Naive thymus-derived CD4-positive, alpha-beta T cell (primary cell): Measurements from ENCODE around the gene ST8SIA5. TPM values are rescaled to one million over a fixed set of nuclear protein-coding genes. Genes with fewer than 3 reads are reported as not detected.
A peak's percentile ranks its signal among the peaks of the same experiment; 100 is the strongest.

Experiments
- ATAC-seq: fragments of 150-1000 bp; cut with Tn5 transposase; 2 replicates; pipeline ENCODE4 v1.10.0; 2021; ENCODE audit warnings: mild to moderate bottlenecking, moderate library complexity
- CTCF ChIA-PET: fragments of 350-600 bp; sonication (Branson Sonifier 250); formaldehyde crosslinking; loops from one replicate; lab custom pipeline; 2021; ENCODE audit warnings: antibody characterized with exemption; lab: Charles Lee
- POLR2A ChIA-PET: fragments of 350-600 bp; sonication (Branson Sonifier 250); formaldehyde crosslinking; loops from one replicate; lab custom pipeline; 2021; ENCODE audit warnings: antibody characterized with exemption, inconsistent platforms; lab: Charles Lee
- DNase-seq, 9 donors: peaks; one replicate each; pipeline versions ENCODE4 v3.0.0 to v3.0.0-alpha.2; 2020 to 2022; ENCODE audit warnings: mixed read lengths in 1 of 9
- H3K27ac ChIP-seq: one replicate; pipeline ENCODE4 v1.7.0; 2013; ENCODE audit warnings: mild to moderate bottlenecking, low read depth, low read length, moderate library complexity
- H3K27me3 ChIP-seq, 2 donors: one replicate each; pipeline ENCODE4 v1.7.0; 2013; ENCODE audit warnings: low read length in 2 of 2, mild to moderate bottlenecking in 2 of 2, moderate library complexity in 2 of 2; ENCODE audit not compliant: control insufficient read depth in 2 of 2, insufficient read depth in 2 of 2
- H3K36me3 ChIP-seq, 3 experiments: 1 replicate in 2 of 3; 2 replicates in 1 of 3; pipeline ENCODE4 v1.7.0; 2013; ENCODE audit warnings: low read length in 3 of 3, mild to moderate bottlenecking in 3 of 3, moderate library complexity in 1 of 3; ENCODE audit not compliant: insufficient read depth in 3 of 3, control insufficient read depth in 2 of 3
- H3K4me1 ChIP-seq, 2 donors: one replicate each; pipeline ENCODE4 v1.7.0; 2013; ENCODE audit warnings: low read length in 2 of 2, mild to moderate bottlenecking in 2 of 2, moderate library complexity in 1 of 2; ENCODE audit not compliant: control insufficient read depth in 2 of 2, insufficient read depth in 2 of 2
- H3K4me3 ChIP-seq: 2 replicates; pipeline ENCODE4 v1.7.0; 2013; ENCODE audit warnings: mild to moderate bottlenecking, low read length
- H3K9me3 ChIP-seq, 3 experiments: 1 replicate in 2 of 3; 2 replicates in 1 of 3; pipeline ENCODE4 v1.7.0; 2013; ENCODE audit warnings: low read length in 3 of 3; ENCODE audit not compliant: control insufficient read depth in 2 of 3
- H3K27ac Mint-ChIP-seq, 9 donors: one replicate each; pipeline ENCODE4 v1.8.0; 2020 to 2022; ENCODE audit warnings: mixed read lengths in 9 of 9, mild to moderate bottlenecking in 8 of 9, moderate library complexity in 5 of 9, inconsistent platforms in 2 of 9
- H3K27me3 Mint-ChIP-seq, 5 donors: one replicate each; pipeline ENCODE4 v1.8.0; 2021 to 2022; ENCODE audit warnings: mixed read lengths in 5 of 5, mild to moderate bottlenecking in 1 of 5
- H3K36me3 Mint-ChIP-seq, 5 donors: one replicate each; pipeline ENCODE4 v1.8.0; 2020 to 2022; ENCODE audit warnings: mixed read lengths in 5 of 5, mild to moderate bottlenecking in 3 of 5, inconsistent platforms in 1 of 5
- H3K4me1 Mint-ChIP-seq, 7 donors: one replicate each; pipeline ENCODE4 v1.8.0; 2020 to 2022; ENCODE audit warnings: mixed read lengths in 7 of 7, mild to moderate bottlenecking in 3 of 7, inconsistent platforms in 1 of 7
- H3K4me3 Mint-ChIP-seq, 10 donors: one replicate each; pipeline ENCODE4 v1.8.0; 2020 to 2022; ENCODE audit warnings: mild to moderate bottlenecking in 10 of 10, mixed read lengths in 10 of 10, moderate library complexity in 6 of 10, inconsistent platforms in 2 of 10
- H3K9me3 Mint-ChIP-seq, 11 donors: one replicate each; pipeline ENCODE4 v1.8.0; 2020 to 2022; ENCODE audit warnings: mixed read lengths in 11 of 11, mild to moderate bottlenecking in 4 of 11, inconsistent platforms in 1 of 11, moderate library complexity in 1 of 11
- intact Hi-C, 2 donors: fragments of 100-400 bp; cut with micrococcal nuclease; formaldehyde crosslinking; loops; one replicate each; pipeline ENCODE4 v1.15.1; 2023
- polyA plus RNA-seq, 2 donors: library from polyadenylated mRNA; unstranded; fragments of 300-500 nt; fragmentation: Illumina TruSeq; gene quantifications; one replicate each; pipeline ENCODE4 v1.2.3, GENCODE V29; 2021
- total RNA-seq, 6 experiments: library from RNA in 5 of 6; stranded (reverse) in 5 of 6; gene quantifications; 1 replicate in 5 of 6; 2 replicates in 1 of 6; pipeline ENCODE4 v1.2.3 and lab custom pipeline; 2021 to 2026

The ST8SIA5 gene
- total and polyA plus RNA-seq, 7 experiments from 2014 or later = 0.02 to 0.11 TPM; not detected in 5

DNA sequence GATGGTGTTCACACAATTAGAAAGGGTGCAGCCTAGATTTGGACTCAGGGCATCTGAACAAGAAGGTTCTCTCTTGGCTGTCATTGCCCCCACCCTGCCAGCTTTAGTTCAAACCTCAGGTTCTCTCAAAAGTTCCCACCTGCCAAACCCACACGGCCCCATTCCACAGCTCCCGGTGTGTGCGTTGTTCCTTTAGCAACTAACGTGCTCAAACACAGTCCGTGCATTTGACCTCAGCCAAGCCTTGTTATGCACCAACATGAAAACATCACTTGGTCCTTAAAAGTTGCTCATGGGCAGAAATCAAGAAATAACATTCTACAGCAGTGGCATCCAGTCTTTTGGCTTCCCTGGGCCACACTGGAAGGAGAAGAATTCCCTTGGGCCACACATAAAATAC, 131.8 kb downstream of the ST8SIA5 start:
- Histone ChIP-seq H3K27me3 (no peaks in the 10 kb centered on the region), H3K9me3 (no peaks in the 10 kb centered on the region), H3K4me1 (peaks cover 26 to 29% of the 10 kb centered on the region in 2 donors), H3K4me3 (no peak overlapping the region), H3K36me3 (no peaks in the 10 kb centered on the region), H3K27ac (no peak overlapping the region)
- peaks cover 0 to 3% (median 0%) of the 10 kb centered on the region in 5 donors for H3K36me3 Mint-ChIP-seq
- POLR2A ChIA-PET = no interaction called here
- H3K9me3 Mint-ChIP-seq = peaks cover 0 to 2% (median 0%) of the 10 kb centered on the region in 11 donors
- CTCF ChIA-PET = interaction anchor here (0.7 kb wide), 1 partner anchor 889 kb away, joined by 4 read pairs; no protein-coding TSS in a partner anchor
- H3K4me1 Mint-ChIP-seq = peaks cover 23 to 58% (median 48%) of the 10 kb centered on the region in 7 donors
- peaks cover 0 to 3% (median 0%) of the 10 kb centered on the region in 5 donors for H3K27me3 Mint-ChIP-seq
- DNase-seq (no peak), ATAC-seq (no peak)
- peak overlapping the region in 6 of 9 donors; percentile 14 to 89 (median 84) for H3K27ac Mint-ChIP-seq
- H3K4me3 Mint-ChIP-seq = peak overlapping the region in 3 of 10 donors; percentile 18 to 71 (median 71)
- intact Hi-C loops = no loop called here

DNA sequence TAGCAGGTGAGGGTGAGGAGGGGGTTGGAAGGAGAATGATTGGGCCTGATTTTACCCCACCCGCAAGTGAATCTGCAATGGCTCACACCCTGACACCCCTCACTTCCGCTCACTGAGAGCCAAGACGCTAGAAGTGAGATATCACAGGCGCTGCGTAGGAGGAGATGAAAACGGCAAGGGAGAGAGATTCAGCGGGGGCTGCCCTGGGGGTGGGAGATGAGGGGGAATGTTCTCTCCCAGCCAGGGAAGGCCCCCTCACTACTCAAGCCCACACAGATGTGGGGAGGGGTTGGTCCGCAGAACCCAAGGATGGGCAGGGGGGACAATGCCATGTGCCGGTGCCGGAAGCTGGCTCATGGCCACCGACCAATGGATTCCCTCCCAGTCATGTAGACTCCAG, 132.7 kb downstream of the ST8SIA5 start:
- DNase-seq (peak in 4 of 9 donors; percentile 5 to 16 (median 10)), ATAC-seq (no peak)
- Histone ChIP-seq H3K27ac (peak overlapping the region; percentile 11), H3K4me1 (peaks cover 26 to 29% of the 10 kb centered on the region in 2 donors), H3K4me3 (peak overlapping the region; percentile 31), H3K9me3 (no peaks in the 10 kb centered on the region), H3K27me3 (no peaks in the 10 kb centered on the region), H3K36me3 (no peaks in the 10 kb centered on the region)
- Mint-ChIP-seq H3K4me1 (peaks cover 21 to 51% (median 47%) of the 10 kb centered on the region in 7 donors), H3K9me3 (no peaks in the 10 kb centered on the region), H3K36me3 (peaks cover 0 to 3% (median 0%) of the 10 kb centered on the region in 5 donors), H3K27ac (peak overlapping the region in 8 of 9 donors; percentile 14 to 90 (median 83)), H3K4me3 (peak overlapping the region in 9 of 10 donors; percentile 37 to 72 (median 66)), H3K27me3 (peaks cover 0 to 3% (median 0%) of the 10 kb centered on the region in 5 donors)
- POLR2A ChIA-PET = no interaction called here
- CTCF ChIA-PET = interaction anchor here (1.2 to 1.6 kb wide), 2 partner anchors 68 to 472 kb away, joined by 3 read pairs; no protein-coding TSS in a partner anchor
- intact Hi-C loops = loop anchor here in 1 of 2 donors (5.0 kb wide), 1 partner anchor 937 kb away; no protein-coding TSS in a partner anchor

GRCh38 chr18:46623541-46623940, 133.3 kb downstream of the ST8SIA5 start:
- H3K27ac Mint-ChIP-seq = peak overlapping the region; percentile 14 to 90 (median 83)
- intact Hi-C loops = loop anchor here (1.0 to 5.0 kb wide), 5 partner anchors 449 to 936 kb away; a partner anchor contains a TSS
- no peaks in the 10 kb centered on the region for H3K9me3 ChIP-seq
- peak; percentile 51 for ATAC-seq
- POLR2A ChIA-PET = interaction anchor here (1.2 kb wide), 1 partner anchor 373 kb away, joined by 3 read pairs; no protein-coding TSS in a partner anchor
- peak overlapping the region; percentile 37 to 72 (median 62) for H3K4me3 Mint-ChIP-seq
- H3K4me1 Mint-ChIP-seq = peaks cover 21 to 51% (median 47%) of the 10 kb centered on the region in 7 donors
- peaks cover 0 to 3% (median 0%) of the 10 kb centered on the region in 5 donors for H3K27me3 Mint-ChIP-seq
- H3K4me1 ChIP-seq = peaks cover 26 to 29% of the 10 kb centered on the region in 2 donors
- H3K36me3 ChIP-seq = no peaks in the 10 kb centered on the region
- H3K9me3 Mint-ChIP-seq = no peaks in the 10 kb centered on the region
- H3K27ac ChIP-seq = peak overlapping the region; percentile 11
- CTCF ChIA-PET = interaction anchor here (0.8 to 1.6 kb wide), 3 partner anchors 33 to 471 kb away, joined by 3 read pairs; partner anchors contain the start of gene LOXHD1
- no peaks in the 10 kb centered on the region for H3K27me3 ChIP-seq
- peak in 8 of 9 donors; percentile 1 to 31 (median 22) for DNase-seq
- H3K36me3 Mint-ChIP-seq = peaks cover 0 to 3% (median 0%) of the 10 kb centered on the region in 5 donors
- H3K4me3 ChIP-seq = peak overlapping the region; percentile 31

GRCh38 chr18:46622999-46623398, 133.9 kb downstream of the ST8SIA5 start:
- no peaks in the 10 kb centered on the region for H3K9me3 ChIP-seq
- POLR2A ChIA-PET = interaction anchor here (1.2 kb wide), 1 partner anchor 373 kb away, joined by 3 read pairs; no protein-coding TSS in a partner anchor
- no peak for DNase-seq
- H3K4me3 Mint-ChIP-seq = peak overlapping the region in 9 of 10 donors; percentile 44 to 72 (median 58)
- peaks cover 21 to 51% (median 47%) of the 10 kb centered on the region in 7 donors for H3K4me1 Mint-ChIP-seq
- H3K27ac Mint-ChIP-seq = peak overlapping the region; percentile 14 to 87 (median 78)
- no peaks in the 10 kb centered on the region for H3K9me3 Mint-ChIP-seq
- H3K4me1 ChIP-seq = peaks cover 26 to 29% of the 10 kb centered on the region in 2 donors
- peak overlapping the region; percentile 31 for H3K4me3 ChIP-seq
- intact Hi-C loops = loop anchor here (1.0 to 5.0 kb wide), 5 partner anchors 449 to 936 kb away; a partner anchor contains a TSS
- peaks cover 0 to 3% (median 0%) of the 10 kb centered on the region in 5 donors for H3K36me3 Mint-ChIP-seq
- H3K27me3 Mint-ChIP-seq = peaks cover 0 to 3% (median 0%) of the 10 kb centered on the region in 5 donors
- H3K36me3 ChIP-seq = no peaks in the 10 kb centered on the region
- H3K27ac ChIP-seq = no peak overlapping the region
- no peaks in the 10 kb centered on the region for H3K27me3 ChIP-seq
- no peak for ATAC-seq
- CTCF ChIA-PET = interaction anchor here (0.7 to 1.6 kb wide), 4 partner anchors 34 to 1004 kb away, joined by 3 read pairs; partner anchors contain the start of gene LOXHD1

DNA sequence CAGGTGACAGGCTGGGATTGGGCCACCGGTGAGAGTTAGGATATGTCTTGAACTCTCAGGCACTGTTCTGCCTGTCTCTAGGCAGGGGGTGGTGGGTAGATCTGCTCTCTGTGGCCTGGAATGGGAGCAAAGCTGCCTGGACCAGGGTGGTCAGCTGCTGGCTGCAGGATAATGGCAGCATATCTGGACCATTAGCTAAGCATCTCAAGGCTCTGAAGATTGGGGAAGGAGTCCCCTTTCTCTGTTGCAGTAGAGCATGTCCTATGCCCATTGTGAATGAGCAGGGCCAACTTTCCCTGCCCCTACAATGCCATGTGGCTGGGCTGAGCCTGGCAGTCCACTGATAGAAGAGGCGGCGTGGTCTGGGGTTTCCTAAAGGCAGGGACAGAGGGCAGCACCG, 134.4 kb downstream of the ST8SIA5 start:
- Mint-ChIP-seq H3K27me3 (peaks cover 0 to 3% (median 0%) of the 10 kb centered on the region in 5 donors), H3K4me1 (peaks cover 21 to 51% (median 47%) of the 10 kb centered on the region in 7 donors), H3K4me3 (peak overlapping the region in 3 of 10 donors; percentile 48 to 71 (median 71)), H3K9me3 (peaks cover 0 to 1% (median 0%) of the 10 kb centered on the region in 11 donors), H3K36me3 (peaks cover 0 to 3% (median 0%) of the 10 kb centered on the region in 5 donors), H3K27ac (peak overlapping the region in 5 of 9 donors; percentile 47 to 87 (median 83))
- Histone ChIP-seq H3K36me3 (no peaks in the 10 kb centered on the region), H3K27ac (no peak overlapping the region), H3K4me3 (no peak overlapping the region), H3K27me3 (no peaks in the 10 kb centered on the region), H3K4me1 (peaks cover 26 to 29% of the 10 kb centered on the region in 2 donors), H3K9me3 (no peaks in the 10 kb centered on the region)
- no peak for ATAC-seq
- POLR2A ChIA-PET = interaction anchor here (1.2 kb wide), 1 partner anchor 372 kb away, joined by 3 read pairs; no protein-coding TSS in a partner anchor
- CTCF ChIA-PET = interaction anchor here (0.6 to 0.7 kb wide), 2 partner anchors 449 to 1004 kb away, joined by 3 read pairs; a partner anchor contains a TSS
- intact Hi-C loops = loop anchor here in 1 of 2 donors (5.0 kb wide), 1 partner anchor 935 kb away; no protein-coding TSS in a partner anchor
- no peak for DNase-seq

DNA sequence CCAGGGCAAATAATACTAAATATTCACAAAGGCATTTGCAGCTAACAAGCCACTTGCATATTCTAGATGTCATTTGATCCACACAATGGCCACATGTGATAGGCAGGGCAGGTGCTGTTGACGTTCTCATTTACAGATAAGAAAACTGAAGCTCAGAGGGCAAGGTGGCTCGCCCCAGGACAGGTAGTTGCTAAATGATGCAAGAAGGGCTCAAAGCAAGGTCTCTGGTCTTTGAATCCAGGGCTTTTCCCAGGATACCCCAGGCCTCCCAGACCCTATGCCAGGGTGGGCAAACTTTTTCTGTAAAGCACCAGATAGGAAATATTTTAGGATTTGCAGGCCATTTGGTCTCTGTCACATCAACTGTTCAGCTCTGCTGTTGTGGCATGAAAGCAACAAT, 135.0 kb downstream of the ST8SIA5 start:
- no peaks in the 10 kb centered on the region for H3K27me3 ChIP-seq
- H3K4me1 ChIP-seq = peaks cover 26 to 29% of the 10 kb centered on the region in 2 donors
- intact Hi-C loops = loop anchor here in 1 of 2 donors (5.0 kb wide), 1 partner anchor 935 kb away; no protein-coding TSS in a partner anchor
- Mint-ChIP-seq H3K27me3 (peaks cover 0 to 3% (median 0%) of the 10 kb centered on the region in 5 donors), H3K4me1 (peaks cover 21 to 51% (median 47%) of the 10 kb centered on the region in 7 donors), H3K9me3 (peaks cover 0 to 1% (median 0%) of the 10 kb centered on the region in 11 donors), H3K36me3 (peaks cover 0 to 3% (median 0%) of the 10 kb centered on the region in 5 donors), H3K27ac (peak overlapping the region in 7 of 9 donors; percentile 18 to 87 (median 70)), H3K4me3 (peak overlapping the region in 2 of 10 donors; percentile 27 to 28)
- POLR2A ChIA-PET = no interaction called here
- no peak for DNase-seq
- H3K4me3 ChIP-seq = no peak overlapping the region
- no peak for ATAC-seq
- no peaks in the 10 kb centered on the region for H3K36me3 ChIP-seq
- H3K9me3 ChIP-seq = no peaks in the 10 kb centered on the region
- CTCF ChIA-PET = interaction anchor here (0.6 kb wide), 1 partner anchor 448 kb away, joined by 3 read pairs; a partner anchor contains a TSS
- H3K27ac ChIP-seq = no peak overlapping the region
